Suprapubic skin (tissue), 3 donors: ENCODE data around the gene HPX.

Experiments used
- CTCF ChIP-seq, 2 donors: fragments of 200-600 bp in 1 of 2; fragments of 450-650 bp in 1 of 2; sonication (generic) in 1 of 2; IDR thresholded peaks; one replicate each; pipeline ENCODE4 v1.5.1; 2016 to 2019; ENCODE audit warnings: antibody characterized with exemption in 2 of 2, mild to moderate bottlenecking in 1 of 2, moderate library complexity in 1 of 2
- EP300 ChIP-seq: sonication (generic); formaldehyde crosslinking; IDR thresholded peaks from one replicate; pipeline ENCODE4 v1.6.1; 2017; ENCODE audit warnings: antibody characterized with exemption

DNA sequence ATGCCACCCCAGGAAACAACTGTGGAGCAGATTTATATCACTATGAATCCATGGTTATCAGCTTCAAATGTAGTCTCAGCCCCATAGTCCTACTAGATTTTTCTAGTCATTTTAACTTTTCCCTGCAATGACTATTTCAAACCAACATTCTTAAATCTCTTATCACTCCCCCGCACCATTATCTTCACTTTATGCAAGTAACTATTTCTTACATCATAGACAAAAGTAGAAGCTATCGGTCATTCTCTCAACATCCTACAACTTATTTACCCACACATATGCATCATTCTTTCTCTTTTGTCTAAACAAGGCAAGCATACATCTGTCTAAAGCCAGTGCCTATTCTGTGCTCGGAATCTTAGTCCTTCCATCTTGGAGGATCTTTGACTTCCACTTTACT, 44.9 kb upstream of the HPX start:
- TF ChIP-seq CTCF (IDR thresholded peaks at IDR 0.05), result no peak
- TF ChIP-seq EP300, result no peak
